ENCODE data around the gene COL3A1.

Gene COL3A1

GRCh38 chr2:189018631-189019030 lies 44.5 kb downstream of the COL3A1 start:
- DNase-seq, result no peak

DNA sequence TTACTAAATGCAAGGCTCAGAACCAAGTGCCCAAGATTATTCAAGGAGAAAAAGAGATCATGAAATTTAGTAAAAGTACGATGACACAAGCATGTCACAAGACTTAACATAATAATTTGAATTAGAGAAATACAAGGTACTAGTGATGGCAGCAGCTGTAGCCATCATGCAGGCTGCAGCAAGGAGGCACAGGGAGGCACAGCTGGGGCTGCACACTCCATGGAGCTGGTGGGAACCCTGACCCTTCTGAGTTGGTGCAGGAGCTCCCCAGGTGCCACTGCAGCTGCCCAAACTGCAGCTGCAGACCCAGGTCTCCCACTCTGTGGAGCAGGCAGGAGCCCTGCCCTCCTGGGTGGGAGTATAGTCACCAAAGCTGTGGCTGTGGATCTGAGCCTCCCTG lies 46.0 kb downstream of the COL3A1 start:
- no peak for DNase-seq

DNA sequence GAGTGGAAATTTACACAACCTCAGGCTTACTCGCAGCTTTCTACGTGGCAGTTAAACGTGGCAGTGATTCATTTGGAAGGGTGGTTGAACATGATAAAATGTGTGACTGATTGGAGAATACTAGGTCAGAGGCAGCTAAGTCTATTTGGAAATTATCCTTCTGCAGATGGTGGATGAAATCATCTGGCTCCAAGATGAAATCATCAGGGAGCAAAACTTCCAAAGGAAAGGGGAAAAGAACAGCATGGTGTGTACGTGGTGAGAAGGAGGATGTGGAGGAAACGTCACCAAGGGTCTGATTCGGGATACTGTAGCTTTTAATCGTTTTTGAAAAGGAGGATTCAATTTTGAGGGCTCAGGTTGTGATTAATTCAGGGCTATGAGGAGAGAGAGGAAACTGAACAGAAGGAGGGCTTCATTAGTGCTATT lies 47.9 kb downstream of the COL3A1 start:
- DNase-seq, result no peak

DNA sequence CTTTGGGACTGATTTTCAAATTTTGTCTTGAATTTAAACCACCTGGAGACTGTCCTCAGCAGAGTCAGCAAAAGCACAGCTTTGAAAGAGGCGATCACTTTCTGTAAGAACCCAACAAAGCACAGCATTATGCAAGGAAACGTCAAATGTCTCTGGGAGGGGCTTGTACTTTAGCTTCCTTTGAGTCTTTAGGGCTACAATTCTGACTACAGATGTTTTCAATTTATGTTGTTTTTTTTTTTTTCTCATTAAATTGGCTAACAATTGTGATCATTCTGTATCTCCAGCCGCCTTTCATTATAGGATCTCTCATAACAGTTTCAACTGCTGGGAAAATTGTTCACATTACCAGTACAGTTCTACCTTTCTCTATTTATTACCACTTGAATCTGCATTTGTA lies 48.3 kb downstream of the COL3A1 start:
- DNase-seq, result no peak

GRCh38 chr2:189024901-189025618 lies 50.9 kb downstream of the COL3A1 start:
- DNase-seq, result peak; percentile 25

- DNase-seq, result no peak
Measured at GRCh38 chr2:189037518-189037917, 63.3 kb downstream of the COL3A1 start.

DNA sequence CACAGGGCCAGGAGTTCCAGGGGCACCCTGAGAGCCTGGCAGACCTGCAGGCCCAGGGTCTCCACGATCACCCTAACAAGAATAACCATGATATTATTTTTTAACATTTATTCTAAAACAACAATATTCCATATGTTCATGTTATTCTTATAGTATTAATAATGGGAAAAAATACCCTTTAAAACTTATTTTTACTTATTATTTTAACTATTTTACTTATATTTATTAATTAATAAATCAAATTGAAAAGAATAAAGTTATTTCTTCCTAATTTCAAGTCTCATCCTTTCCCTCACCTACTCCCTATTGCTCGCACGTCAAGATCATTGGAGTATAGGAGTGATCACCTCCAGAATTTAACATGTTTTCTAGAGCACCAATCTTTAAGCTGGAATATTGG lies 71.7 kb downstream of the COL3A1 start:
- no peak for DNase-seq

GRCh38 chr2:189046320-189046719 lies 72.1 kb downstream of the COL3A1 start:
- DNase-seq, result no peak

- DNase-seq, result no peak
Measured at GRCh38 chr2:189047171-189047888, 73.2 kb downstream of the COL3A1 start.

GRCh38 chr2:189048189-189048588 lies 74.0 kb downstream of the COL3A1 start:
- DNase-seq, result no peak

DNA sequence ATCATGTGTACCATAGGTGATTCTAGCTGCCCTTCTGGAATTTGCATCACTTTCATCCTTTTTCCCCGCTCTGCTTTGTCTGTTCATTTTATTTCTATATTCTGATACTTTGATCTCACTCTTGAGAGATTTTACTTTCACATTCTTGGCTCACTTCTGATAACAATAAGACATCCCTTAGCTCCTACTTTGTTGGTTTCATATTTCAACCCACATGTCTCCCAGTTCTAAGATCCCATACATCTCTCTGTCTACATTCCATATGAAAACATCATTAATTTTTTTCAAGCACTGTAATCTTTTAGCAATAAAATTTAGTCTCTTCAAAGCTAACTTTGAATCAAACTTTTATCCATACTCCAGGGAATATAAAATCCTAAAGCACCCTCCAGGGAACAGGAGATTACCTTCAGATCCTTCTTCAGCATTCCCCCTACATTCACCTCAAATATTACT lies 75.6 kb downstream of the COL3A1 start:
- DNase-seq, result no peak

GRCh38 chr2:189050165-189050712 lies 76.1 kb downstream of the COL3A1 start:
- no peak for DNase-seq

DNA sequence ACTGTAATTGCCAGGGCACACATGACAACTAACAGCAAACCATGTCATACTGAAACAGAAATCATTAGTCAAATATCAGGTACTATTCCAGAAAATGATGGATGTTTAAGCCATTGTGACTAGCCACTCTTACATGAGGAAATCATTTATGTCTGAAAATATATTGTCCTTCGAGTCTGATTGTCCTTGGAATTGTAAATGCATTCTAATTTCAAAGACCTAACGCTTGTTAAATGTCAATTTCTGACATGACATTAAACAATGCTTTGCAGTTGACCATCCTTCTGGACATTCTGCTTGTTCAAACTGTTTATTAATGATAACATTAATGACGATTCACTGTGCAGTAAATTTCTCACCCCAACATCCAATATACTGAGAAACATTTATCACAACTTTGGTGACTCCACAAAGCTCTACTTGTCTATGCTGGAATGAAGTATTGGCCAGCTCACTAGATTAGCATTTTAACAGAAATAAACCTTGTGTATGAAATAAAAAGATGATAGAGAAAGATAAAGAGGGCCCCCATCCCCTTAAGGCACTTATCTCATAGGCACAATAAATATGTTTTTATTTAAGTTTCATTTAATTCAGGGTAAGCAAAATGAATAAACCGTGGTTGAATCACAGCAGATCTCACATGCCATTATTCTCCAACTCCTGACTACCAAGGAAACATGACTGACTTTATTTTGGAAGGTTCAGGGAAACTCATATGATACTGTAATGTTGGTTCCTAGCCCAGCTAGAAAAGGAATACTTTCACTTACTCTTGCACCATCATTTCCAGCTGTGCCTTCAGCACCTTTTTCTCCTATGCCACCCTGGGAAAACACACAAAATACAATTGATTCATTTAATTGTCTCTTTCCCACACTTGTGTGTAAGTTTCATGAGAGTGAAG lies 82.3 kb downstream of the COL3A1 start:
- DNase-seq, result no peak

- DNase-seq, result no peak
Measured at GRCh38 chr2:189057316-189057715, 83.1 kb downstream of the COL3A1 start.

- no peak for DNase-seq
Measured at GRCh38 chr2:189060096-189060642, 86.0 kb downstream of the COL3A1 start.
